Tibial nerve (tissue), 4 donors: ENCODE data around the gene PXMP4. TPM values are rescaled to one million over a fixed set of nuclear protein-coding genes. Genes with fewer than 3 reads are reported as not detected.

ENCODE experiments used
- DNase-seq, 2 donors: peaks; one replicate each; pipeline ENCODE4 v3.0.0-alpha.2; 2019; ENCODE audit warnings: low spot score in 2 of 2
- H3K27ac ChIP-seq, 4 donors: fragments of 200-600 bp; sonication (generic) in 3 of 4; one replicate each; pipeline ENCODE4 v1.5.1; 2017 to 2019; ENCODE audit warnings: mild to moderate bottlenecking in 1 of 4
- H3K27me3 ChIP-seq, 2 donors: fragments of 200-600 bp; sonication (generic) in 1 of 2; one replicate each; pipeline versions ENCODE4 v1.5.1 to v1.6.0; 2017 to 2019
- H3K36me3 ChIP-seq, 3 donors: fragments of 200-600 bp; sonication (generic); one replicate each; pipeline ENCODE4 v1.5.1; 2018 to 2019
- H3K4me1 ChIP-seq, 4 donors: fragments of 200-600 bp; sonication (generic) in 3 of 4; one replicate each; pipeline ENCODE4 v1.5.1; 2017 to 2019
- H3K4me3 ChIP-seq, 4 donors: fragments of 200-600 bp; sonication (generic) in 3 of 4; one replicate each; pipeline ENCODE4 v1.5.1; 2017 to 2019; ENCODE audit warnings: mild to moderate bottlenecking in 1 of 4, moderate library complexity in 1 of 4
- H3K9me3 ChIP-seq, 4 donors: fragments of 200-600 bp; sonication (generic) in 3 of 4; one replicate each; pipeline ENCODE4 v1.5.1; 2017 to 2019
- CTCF ChIP-seq, 5 experiments: fragments of 200-600 bp in 3 of 5; fragments of 450-650 bp in 2 of 5; sonication (generic) in 3 of 5; IDR thresholded peaks; one replicate each; pipeline ENCODE4 v1.5.1; 2016 to 2019; ENCODE audit warnings: antibody characterized with exemption in 5 of 5, mild to moderate bottlenecking in 3 of 5, moderate library complexity in 2 of 5
- EP300 ChIP-seq, 2 donors: sonication (generic); formaldehyde crosslinking; IDR thresholded peaks; one replicate each; pipeline ENCODE4 v1.6.1; 2017; ENCODE audit warnings: antibody characterized with exemption in 2 of 2, mild to moderate bottlenecking in 1 of 2
- POLR2A ChIP-seq, 2 donors: fragments of 450-650 bp; IDR thresholded peaks; one replicate each; pipeline ENCODE4 v1.6.1; 2017; ENCODE audit warnings: antibody characterized with exemption in 2 of 2, mild to moderate bottlenecking in 2 of 2, moderate library complexity in 2 of 2
- WGBS, 2 donors: methylation state at CpG; one replicate each; pipeline ENCODE4 v1.1.5; 2018; 5-methylcytosine and 5-hydroxymethylcytosine counted together
- total RNA-seq, 4 donors: library from RNA; depleted of rRNA; stranded (reverse); fragments of >200 nt; gene quantifications; one replicate each; pipeline ENCODE4 v1.1.0, GENCODE V29; 2016

PXMP4 gene
- total RNA-seq, 4 donors from 2014 or later = 5.1 to 9.6 (median 8.6) TPM

GRCh38 chr20:33660035-33660684 lies 60.0 kb downstream of the PXMP4 start:
- Histone ChIP-seq H3K4me1 (peaks cover 0 to 24% (median 3%) of the 10 kb centered on the region in 4 donors), H3K4me3 (no peak overlapping the region), H3K27me3 (no peaks in the 10 kb centered on the region), H3K9me3 (no peaks in the 10 kb centered on the region), H3K27ac (no peak overlapping the region), H3K36me3 (peaks cover 0 to 46% (median 0%) of the 10 kb centered on the region in 3 donors)
- WGBS, 2 donors = 90 to 94% methylated on average over 13 to 19 of the region's 21 CpGs
- no peak for DNase-seq
- TF ChIP-seq CTCF (IDR thresholded peaks at IDR 0.05) (no peak), POLR2A (IDR thresholded peaks at IDR 0.05) (no peak), EP300 (IDR thresholded peaks at IDR 0.05) (no peak)

- DNase-seq = no peak
- H3K4me1 ChIP-seq = peaks cover 0 to 18% (median 3%) of the 10 kb centered on the region in 4 donors
- 93 to 95% methylated on average over 25 to 32 of the region's 32 CpGs for WGBS, 2 donors
- no peak overlapping the region for H3K27ac ChIP-seq
- H3K9me3 ChIP-seq = no peaks in the 10 kb centered on the region
- no peak overlapping the region for H3K4me3 ChIP-seq
- TF ChIP-seq EP300 (IDR thresholded peaks at IDR 0.05) (no peak), POLR2A (IDR thresholded peaks at IDR 0.05) (no peak), CTCF (IDR thresholded peaks at IDR 0.05) (no peak)
- H3K27me3 ChIP-seq = no peaks in the 10 kb centered on the region
- peaks cover 0 to 46% (median 0%) of the 10 kb centered on the region in 3 donors for H3K36me3 ChIP-seq
Measured at GRCh38 chr20:33659341-33660034, 60.6 kb downstream of the PXMP4 start.

GRCh38 chr20:33658929-33659328 lies 61.2 kb downstream of the PXMP4 start:
- peaks cover 0 to 46% (median 0%) of the 10 kb centered on the region in 3 donors for H3K36me3 ChIP-seq
- peaks cover 0 to 12% (median 0%) of the 10 kb centered on the region in 4 donors for H3K4me1 ChIP-seq
- 92 to 97% methylated on average over 4 of the region's 4 CpGs for WGBS, 2 donors
- DNase-seq = no peak
- no peaks in the 10 kb centered on the region for H3K9me3 ChIP-seq
- H3K27ac ChIP-seq = no peak overlapping the region
- H3K27me3 ChIP-seq = no peaks in the 10 kb centered on the region
- H3K4me3 ChIP-seq = no peak overlapping the region
- TF ChIP-seq CTCF (IDR thresholded peaks at IDR 0.05) (no peak), EP300 (IDR thresholded peaks at IDR 0.05) (no peak), POLR2A (IDR thresholded peaks at IDR 0.05) (no peak)

- no peak overlapping the region for H3K27ac ChIP-seq
- H3K36me3 ChIP-seq = peaks cover 0 to 46% (median 0%) of the 10 kb centered on the region in 3 donors
- H3K4me1 ChIP-seq = peaks cover 0 to 12% (median under 1%) of the 10 kb centered on the region in 4 donors
- H3K4me3 ChIP-seq = no peak overlapping the region
- no peak for DNase-seq
- TF ChIP-seq EP300 (IDR thresholded peaks at IDR 0.05) (no peak), CTCF (IDR thresholded peaks at IDR 0.05) (no peak), POLR2A (IDR thresholded peaks at IDR 0.05) (no peak)
- 91 to 94% methylated on average over 6 to 7 of the region's 8 CpGs for WGBS, 2 donors
- H3K9me3 ChIP-seq = no peaks in the 10 kb centered on the region
- no peaks in the 10 kb centered on the region for H3K27me3 ChIP-seq
Measured at GRCh38 chr20:33658510-33658909, 61.6 kb downstream of the PXMP4 start.

- H3K36me3 ChIP-seq = peaks cover 0 to 46% (median 0%) of the 10 kb centered on the region in 3 donors
- H3K4me1 ChIP-seq = peaks cover 0 to 14% (median 4%) of the 10 kb centered on the region in 4 donors
- no peak overlapping the region for H3K27ac ChIP-seq
- WGBS, 2 donors = 92 to 93% methylated on average over 9 to 12 of the region's 12 CpGs
- DNase-seq = no peak
- no peaks in the 10 kb centered on the region for H3K9me3 ChIP-seq
- no peak for TF ChIP-seq POLR2A (IDR thresholded peaks at IDR 0.05)
- no peak for TF ChIP-seq EP300 (IDR thresholded peaks at IDR 0.05)
- TF ChIP-seq CTCF (IDR thresholded peaks at IDR 0.05) = no peak
- no peaks in the 10 kb centered on the region for H3K27me3 ChIP-seq
- H3K4me3 ChIP-seq = no peak overlapping the region
Measured at GRCh38 chr20:33657704-33658095, 62.4 kb downstream of the PXMP4 start.
